H9 (cell line): ENCODE data around the gene TMC3. TPM values are rescaled to one million over a fixed set of nuclear protein-coding genes. Genes with fewer than 3 reads are reported as not detected.

Source experiments
- DNase-seq: peaks from one replicate; pipeline ENCODE4 v3.0.0-alpha.2; 2017
- H2AFZ ChIP-seq: one replicate; pipeline ENCODE4 v1.6.1; 2013; ENCODE audit warnings: mild to moderate bottlenecking, low read length, control low read depth, moderate library complexity
- H2AK5ac ChIP-seq: 2 replicates; pipeline ENCODE4 v1.6.1; 2013; ENCODE audit warnings: low read length, control low read depth, mixed read lengths; ENCODE audit not compliant: insufficient read length
- H2BK120ac ChIP-seq: one replicate; pipeline ENCODE4 v1.6.1; 2013; ENCODE audit warnings: low read depth, mild to moderate bottlenecking, low read length, control low read depth, inconsistent platforms; ENCODE audit not compliant: poor library complexity, severe bottlenecking
- H2BK12ac ChIP-seq: 2 replicates; pipeline ENCODE4 v1.6.1; 2013; ENCODE audit warnings: low read length, control low read depth, mixed read lengths, low read depth; ENCODE audit not compliant: insufficient read length
- H2BK15ac ChIP-seq: 2 replicates; pipeline ENCODE4 v1.6.1; 2013; ENCODE audit warnings: low read depth, low read length, control low read depth
- H2BK20ac ChIP-seq: one replicate; pipeline ENCODE4 v1.6.1; 2013; ENCODE audit warnings: low read depth, mild to moderate bottlenecking, low read length, control low read depth, inconsistent platforms; ENCODE audit not compliant: poor library complexity, severe bottlenecking
- H2BK5ac ChIP-seq: 2 replicates; pipeline ENCODE4 v1.6.1; 2013; ENCODE audit warnings: low read length, control low read depth, mixed read lengths; ENCODE audit not compliant: insufficient read length
- H3K14ac ChIP-seq: 2 replicates; pipeline ENCODE4 v1.6.1; 2013; ENCODE audit warnings: low read length, control low read depth; ENCODE audit not compliant: insufficient read depth
- H3K18ac ChIP-seq: 2 replicates; pipeline ENCODE4 v1.6.1; 2013; ENCODE audit warnings: low read depth, mild to moderate bottlenecking, mixed read lengths, low read length, control low read depth; ENCODE audit not compliant: insufficient read length
- H3K23ac ChIP-seq: 2 replicates; pipeline ENCODE4 v1.6.1; 2013; ENCODE audit warnings: low read length, control low read depth, mixed read lengths, low read depth; ENCODE audit not compliant: insufficient read length
- H3K23me2 ChIP-seq: 2 replicates; pipeline ENCODE4 v1.6.1; 2013; ENCODE audit warnings: low read depth, mild to moderate bottlenecking, mixed read lengths, low read length, control low read depth; ENCODE audit not compliant: insufficient read length, poor library complexity, severe bottlenecking
- H3K27ac ChIP-seq: 2 replicates; pipeline ENCODE4 v1.5.1; 2013; ENCODE audit warnings: low read length, control low read depth, mixed read lengths, low read depth; ENCODE audit not compliant: insufficient read length
- H3K27me3 ChIP-seq: 2 replicates; pipeline ENCODE4 v1.6.1; 2013; ENCODE audit warnings: low read length, control low read depth, inconsistent platforms; ENCODE audit not compliant: insufficient read depth
- H3K4ac ChIP-seq: 2 replicates; pipeline ENCODE4 v1.6.1; 2013; ENCODE audit warnings: low read depth, mild to moderate bottlenecking, control low read depth, inconsistent platforms, low read length, moderate library complexity
- H3K4me1 ChIP-seq: 2 replicates; pipeline ENCODE4 v1.6.1; 2013; ENCODE audit warnings: low read length, control low read depth, inconsistent platforms; ENCODE audit not compliant: insufficient read depth
- H3K4me2 ChIP-seq: 2 replicates; pipeline ENCODE4 v1.6.1; 2013; ENCODE audit warnings: low read length, control low read depth, mixed read lengths; ENCODE audit not compliant: insufficient read length, insufficient read depth
- H3K56ac ChIP-seq: 2 replicates; pipeline ENCODE4 v1.6.1; 2013; ENCODE audit warnings: low read depth, mild to moderate bottlenecking, mixed read lengths, low read length, control low read depth; ENCODE audit not compliant: insufficient read length
- H3K79me1 ChIP-seq: 2 replicates; pipeline ENCODE4 v1.6.1; 2013; ENCODE audit warnings: low read depth, mild to moderate bottlenecking, moderate library complexity, low read length, control low read depth, inconsistent platforms; ENCODE audit not compliant: insufficient read depth, poor library complexity, severe bottlenecking
- H3K79me2 ChIP-seq: 2 replicates; pipeline ENCODE4 v1.6.1; 2013; ENCODE audit warnings: low read length, control low read depth, inconsistent platforms; ENCODE audit not compliant: insufficient read depth
- H3K9ac ChIP-seq: 2 replicates; pipeline ENCODE4 v1.6.1; 2013; ENCODE audit warnings: low read length, control low read depth, mixed read lengths; ENCODE audit not compliant: insufficient read length; ENCODE audit errors: extremely low read depth
- H3K9me3 ChIP-seq: one replicate; pipeline ENCODE4 v1.6.1; 2013; ENCODE audit warnings: low read depth, low read length, inconsistent platforms; ENCODE audit not compliant: control insufficient read depth
- H3T11ph ChIP-seq: one replicate; pipeline ENCODE4 v1.6.1; 2013; ENCODE audit warnings: mild to moderate bottlenecking, low read length, control low read depth, inconsistent platforms
- H4K20me1 ChIP-seq: one replicate; pipeline ENCODE4 v1.6.1; 2013; ENCODE audit not compliant: control insufficient read depth, insufficient read length, insufficient read depth
- H4K5ac ChIP-seq: 2 replicates; pipeline ENCODE4 v1.6.1; 2013; ENCODE audit warnings: low read depth, mild to moderate bottlenecking, mixed read lengths, low read length, control low read depth; ENCODE audit not compliant: insufficient read length
- H4K8ac ChIP-seq: replicated peaks from 2 replicates; pipeline ENCODE4 v1.6.1; 2013; ENCODE audit warnings: low read length, control low read depth, mixed read lengths, low read depth; ENCODE audit not compliant: insufficient read length
- H4K91ac ChIP-seq: 2 replicates; pipeline ENCODE4 v1.6.1; 2013; ENCODE audit warnings: low read depth, mild to moderate bottlenecking, moderate library complexity, mixed read lengths, low read length, control low read depth; ENCODE audit not compliant: insufficient read length
- H3K27ac Mint-ChIP-seq, 3 experiments: 2 replicates in 2 of 3; 3 replicates in 1 of 3; pipeline ENCODE4 v1.8.0; 2020 to 2021; ENCODE audit warnings: mixed read lengths in 3 of 3, mild to moderate bottlenecking in 1 of 3, moderate library complexity in 1 of 3
- H3K27me3 Mint-ChIP-seq: 2 replicates; pipeline ENCODE4 v1.8.0; 2021; ENCODE audit warnings: low read depth, mild to moderate bottlenecking, moderate library complexity, mixed read lengths
- H3K36me3 Mint-ChIP-seq, 3 experiments: 2 replicates in 2 of 3; 3 replicates in 1 of 3; pipeline ENCODE4 v1.8.0; 2020 to 2021; ENCODE audit warnings: low read depth in 3 of 3, mixed read lengths in 3 of 3; ENCODE audit not compliant: insufficient read depth in 1 of 3
- H3K4me1 Mint-ChIP-seq, 2 experiments: 2 replicates each; pipeline ENCODE4 v1.8.0; 2020; ENCODE audit warnings: mixed read lengths in 2 of 2
- H3K4me3 Mint-ChIP-seq, 2 experiments: 2 replicates in 1 of 2; 3 replicates in 1 of 2; pipeline ENCODE4 v1.8.0; 2020 to 2021; ENCODE audit warnings: mild to moderate bottlenecking in 2 of 2, mixed read lengths in 2 of 2, moderate library complexity in 1 of 2
- H3K9me3 Mint-ChIP-seq, 2 experiments: 2 replicates in 1 of 2; 3 replicates in 1 of 2; pipeline ENCODE4 v1.8.0; 2020; ENCODE audit warnings: mild to moderate bottlenecking in 2 of 2, mixed read lengths in 2 of 2, moderate library complexity in 1 of 2
- WGBS: extraction: QIAGEN DNeasy Blood & Tissue Kit; methylation state at CpG from one replicate; pipeline ENCODE4 v1.1.7; 2013; ENCODE audit warnings: missing lambda C conversion rate, low lambda C conversion rate, mixed read lengths; ENCODE audit not compliant: insufficient read length; ENCODE audit errors: extremely low coverage; 5-methylcytosine and 5-hydroxymethylcytosine counted together
- total RNA-seq: library from RNA; stranded (reverse); gene quantifications from 2 replicates; pipeline ENCODE4 v1.2.1, GENCODE V29; 2021
- TF ChIP-seq, protein P1 (sequence below): fragments of 200-600 bp; sonication (generic); conservative IDR thresholded peaks from 3 replicates; pipeline ENCODE4 v1.8.0; 2021; ENCODE audit warnings: antibody characterized with exemption, mild to moderate bottlenecking

The TMC3 gene
- total RNA-seq, 1 experiment from 2014 or later: not detected

- 0 out of 4 replicates have a peak, but pooled peaks cover 0 to 2% of the 10 kb centered on the region in 2 experiments for H3K4me1 Mint-ChIP-seq
- no peak for DNase-seq
- Histone ChIP-seq H3K4me2 (no peak overlapping the region), H3K4ac (no peak overlapping the region), H3T11ph (no peak overlapping the region), H3K79me1 (no peaks in the 10 kb centered on the region), H2BK5ac (no peak overlapping the region), H3K9me3 (no peaks in the 10 kb centered on the region), H3K4me1 (no peaks in the 10 kb centered on the region), H3K18ac (no peak overlapping the region), H4K5ac (no peak overlapping the region), H3K27ac (no peak overlapping the region), H2BK120ac (no peak overlapping the region), H4K91ac (no peak overlapping the region), H4K8ac (no peak overlapping the region), H2BK15ac (no peak overlapping the region), H3K23me2 (no peaks in the 10 kb centered on the region), H3K79me2 (no peaks in the 10 kb centered on the region), H3K27me3 (no peaks in the 10 kb centered on the region), H3K23ac (no peak overlapping the region), H3K56ac (no peak overlapping the region), H2BK20ac (no peak overlapping the region), H2AFZ (no peak overlapping the region), H3K9ac (no peak overlapping the region), H2BK12ac (no peak overlapping the region), H4K20me1 (no peaks in the 10 kb centered on the region), H3K14ac (no peak overlapping the region), H2AK5ac (no peak overlapping the region)
- TF ChIP-seq, protein P1, sequence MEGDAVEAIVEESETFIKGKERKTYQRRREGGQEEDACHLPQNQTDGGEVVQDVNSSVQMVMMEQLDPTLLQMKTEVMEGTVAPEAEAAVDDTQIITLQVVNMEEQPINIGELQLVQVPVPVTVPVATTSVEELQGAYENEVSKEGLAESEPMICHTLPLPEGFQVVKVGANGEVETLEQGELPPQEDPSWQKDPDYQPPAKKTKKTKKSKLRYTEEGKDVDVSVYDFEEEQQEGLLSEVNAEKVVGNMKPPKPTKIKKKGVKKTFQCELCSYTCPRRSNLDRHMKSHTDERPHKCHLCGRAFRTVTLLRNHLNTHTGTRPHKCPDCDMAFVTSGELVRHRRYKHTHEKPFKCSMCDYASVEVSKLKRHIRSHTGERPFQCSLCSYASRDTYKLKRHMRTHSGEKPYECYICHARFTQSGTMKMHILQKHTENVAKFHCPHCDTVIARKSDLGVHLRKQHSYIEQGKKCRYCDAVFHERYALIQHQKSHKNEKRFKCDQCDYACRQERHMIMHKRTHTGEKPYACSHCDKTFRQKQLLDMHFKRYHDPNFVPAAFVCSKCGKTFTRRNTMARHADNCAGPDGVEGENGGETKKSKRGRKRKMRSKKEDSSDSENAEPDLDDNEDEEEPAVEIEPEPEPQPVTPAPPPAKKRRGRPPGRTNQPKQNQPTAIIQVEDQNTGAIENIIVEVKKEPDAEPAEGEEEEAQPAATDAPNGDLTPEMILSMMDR: no peak
- no peak overlapping the region for H3K27ac Mint-ChIP-seq
- H3K9me3 Mint-ChIP-seq: no peaks in the 10 kb centered on the region
- no peaks in the 10 kb centered on the region; the same call in 1 of the 2 replicates for H3K27me3 Mint-ChIP-seq
- WGBS: no CpG with 5 or more reads among the region's 4 CpGs
- H3K4me3 Mint-ChIP-seq: no peak overlapping the region
- no peaks in the 10 kb centered on the region for H3K36me3 Mint-ChIP-seq
These were observed 32.7 kb downstream of the TMC3 start for GRCh38 chr15:81341351-81341750.
